ENCODE measurements around the gene NTRK3. TPM values are rescaled to one million over a fixed set of nuclear protein-coding genes. Genes with fewer than 3 reads are reported as not detected.

The NTRK3 gene
- total RNA-seq, 1 donor from 2014 or later, result 1.1 TPM

- Mint-ChIP-seq H3K9me3 (no peaks in the 10 kb centered on the region), H3K27me3 (ENCODE audit: low read depth) (peaks cover 43% of the 10 kb centered on the region), H3K4me3 (no peak overlapping the region), H3K27ac (ENCODE audit: unreplicated experiment) (no peak overlapping the region), H3K4me1 (no peaks in the 10 kb centered on the region), H3K36me3 (ENCODE audit: low read depth) (no peaks in the 10 kb centered on the region)
- DNase-seq (ENCODE audit: low read depth, low spot score), result no peak
- no peak for TF ChIP-seq CTCF (conservative IDR thresholded peaks at IDR 0.05)
These were observed 348.7 kb downstream of the NTRK3 start for GRCh38 chr15:87907676-87908446.

GRCh38 chr15:87906444-87906843 is 350.1 kb downstream of the NTRK3 start:
- Mint-ChIP-seq H3K9me3 (no peaks in the 10 kb centered on the region), H3K4me3 (no peak overlapping the region), H3K4me1 (no peaks in the 10 kb centered on the region), H3K27ac (ENCODE audit: unreplicated experiment) (no peak overlapping the region), H3K36me3 (ENCODE audit: low read depth) (no peaks in the 10 kb centered on the region), H3K27me3 (ENCODE audit: low read depth) (peaks cover 34% of the 10 kb centered on the region)
- TF ChIP-seq CTCF (conservative IDR thresholded peaks at IDR 0.05), result no peak
- no peak for DNase-seq (ENCODE audit: low read depth, low spot score)

- Mint-ChIP-seq H3K9me3 (no peaks in the 10 kb centered on the region), H3K4me1 (no peaks in the 10 kb centered on the region), H3K4me3 (no peak overlapping the region), H3K27me3 (ENCODE audit: low read depth) (peaks cover 12% of the 10 kb centered on the region), H3K27ac (ENCODE audit: unreplicated experiment) (no peak overlapping the region), H3K36me3 (ENCODE audit: low read depth) (no peaks in the 10 kb centered on the region)
- no peak for TF ChIP-seq CTCF (conservative IDR thresholded peaks at IDR 0.05)
- DNase-seq (ENCODE audit: low read depth, low spot score), result no peak
These were observed 353.6 kb downstream of the NTRK3 start for GRCh38 chr15:87902772-87903426.

DNA sequence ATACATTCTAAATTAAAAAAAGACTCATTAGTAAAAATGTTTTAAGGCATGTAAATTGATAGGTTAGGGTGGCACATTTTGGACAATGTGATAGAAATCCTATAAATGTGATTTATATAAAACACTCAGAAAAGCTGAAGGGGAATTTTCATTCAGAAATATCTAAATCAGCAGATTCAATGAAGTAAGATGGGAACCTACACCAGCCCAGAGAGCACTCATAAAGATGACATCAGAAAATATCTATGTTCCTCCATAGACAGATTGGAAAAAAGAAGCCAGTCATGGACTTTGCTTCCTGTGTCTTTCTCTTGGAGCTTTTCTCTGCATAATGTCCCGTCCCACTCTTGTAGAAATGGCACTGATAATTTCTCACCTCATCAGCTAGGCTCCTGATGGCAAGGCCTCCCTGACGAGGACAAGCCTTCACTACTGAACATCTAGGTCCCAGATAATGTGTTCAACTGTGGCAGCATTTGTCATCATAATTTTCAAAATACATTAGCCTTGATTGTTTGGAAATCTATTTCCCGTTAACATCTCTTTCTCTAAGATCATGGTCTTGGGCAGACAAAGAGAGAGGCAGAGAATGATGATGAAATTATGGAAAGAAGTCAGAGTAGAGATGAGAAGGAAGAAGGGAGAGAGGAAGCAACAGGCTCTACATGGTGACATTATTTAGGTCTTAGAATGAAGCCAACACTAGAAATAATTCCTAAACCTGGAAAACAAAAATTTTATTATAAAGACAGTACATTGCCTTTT is 354.4 kb downstream of the NTRK3 start:
- Mint-ChIP-seq H3K9me3 (no peaks in the 10 kb centered on the region), H3K36me3 (ENCODE audit: low read depth) (no peaks in the 10 kb centered on the region)

More for the DNA sequence above, 354.4 kb downstream of the NTRK3 start:
- H3K27ac Mint-ChIP-seq (ENCODE audit: unreplicated experiment), result no peak overlapping the region
- H3K27me3 Mint-ChIP-seq (ENCODE audit: low read depth), result peaks cover 12% of the 10 kb centered on the region
- no peak overlapping the region for H3K4me3 Mint-ChIP-seq
- TF ChIP-seq CTCF (conservative IDR thresholded peaks at IDR 0.05), result no peak
- no peak for DNase-seq (ENCODE audit: low read depth, low spot score)
- H3K4me1 Mint-ChIP-seq, result peaks cover 3% of the 10 kb centered on the region
